Activated CD4-positive, alpha-beta T cell treated with anti-CD3 and anti-CD28 coated beads, Interleukin-2, Interleukin-6, amounts not matched to agents 100 ng/mL and 50 ng/mL, durations not matched to agents 16 hours and 8 hours (primary cell): ENCODE results near the gene SCART1.
"Not testable (repeated sequence)": the region's sequence is repeated elsewhere in the genome, so short reads cannot be mapped to it uniquely, and the experiment has no call there.

Experiments
- DNase-seq: peaks from one replicate; pipeline ENCODE4 v3.0.0-alpha.2; 2020

The SCART1 gene

GRCh38 chr10:133438711-133439273, 15.0 kb upstream of the SCART1 start:
- DNase-seq: peak; percentile 64

DNA sequence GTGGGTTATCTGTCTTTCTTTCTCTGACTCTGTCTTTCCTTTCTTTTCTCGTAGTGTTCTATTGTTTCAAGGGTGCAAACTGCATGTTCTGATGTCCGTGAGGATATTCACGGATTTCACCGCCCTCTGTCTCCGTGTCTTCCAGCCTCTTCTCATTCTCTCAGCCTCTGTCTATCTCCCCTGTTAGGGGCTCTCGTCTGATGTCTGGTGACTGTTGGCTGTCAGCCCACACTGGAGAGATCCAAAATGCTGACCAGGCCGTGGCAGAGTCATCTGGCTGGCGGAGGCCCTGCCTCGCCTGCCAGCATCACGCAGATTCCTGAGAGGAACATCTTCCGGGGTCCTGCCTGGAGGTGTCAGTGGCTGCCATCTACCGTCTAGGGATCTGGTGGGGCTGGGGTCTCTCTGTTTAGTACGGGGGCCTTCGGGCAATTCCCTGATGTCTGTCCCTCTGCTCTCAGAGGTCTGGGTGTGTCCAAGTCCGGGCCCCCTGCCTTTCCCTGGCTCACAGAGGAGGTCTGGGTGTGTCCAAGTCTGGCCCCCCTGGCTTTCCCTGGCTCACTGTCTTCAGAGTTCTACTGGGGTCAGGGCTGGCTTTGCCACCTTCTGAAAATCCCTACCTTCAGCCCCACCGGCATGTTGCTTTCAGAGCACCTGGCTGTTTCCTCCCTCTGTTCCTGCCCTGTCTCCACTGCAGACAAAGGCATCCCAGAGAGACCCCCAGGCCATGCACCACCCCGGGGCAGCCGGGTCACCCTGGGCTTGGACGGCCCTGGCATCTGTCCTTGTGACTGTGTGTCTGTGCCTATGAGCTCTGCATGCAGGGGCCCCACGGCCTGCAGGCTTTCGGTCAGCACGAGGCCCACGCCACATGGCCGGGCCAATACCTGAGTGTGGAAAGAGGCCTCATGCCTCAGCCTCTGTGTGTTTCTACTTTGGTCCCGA, 14.0 kb upstream of the SCART1 start:
- DNase-seq: no peak

DNA sequence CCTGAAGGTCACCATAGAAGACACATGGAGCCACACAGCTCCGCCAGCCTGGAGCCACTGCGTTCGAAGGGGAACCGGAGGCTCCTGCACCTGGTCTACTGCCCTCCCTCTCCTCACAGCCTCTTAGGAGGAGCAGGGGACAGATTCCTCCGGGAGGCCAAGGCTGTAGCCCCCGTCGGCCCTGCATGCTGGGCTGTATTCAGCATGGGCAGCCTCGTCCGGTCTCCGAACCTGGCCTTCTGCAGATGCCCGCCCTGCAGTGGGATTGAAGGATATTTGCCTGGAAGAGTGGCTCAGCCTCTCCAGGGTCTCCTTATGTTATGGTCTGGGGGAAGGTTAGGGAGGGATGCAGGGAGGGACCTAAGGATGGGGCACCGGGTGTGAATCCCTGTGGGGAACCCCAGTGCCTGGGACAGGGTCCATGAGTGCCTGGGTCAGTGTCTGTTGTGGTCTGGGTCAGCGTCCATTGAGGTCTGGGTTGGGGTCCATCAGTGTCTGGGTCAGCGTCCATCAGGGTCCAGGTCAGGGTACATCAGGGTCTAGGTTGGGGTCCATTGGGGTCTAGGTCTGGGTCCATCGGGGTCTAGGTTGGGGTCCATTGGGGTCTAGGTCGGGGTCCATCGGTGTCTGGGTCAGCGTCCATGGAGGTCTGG, 13.0 kb upstream of the SCART1 start:
- DNase-seq: no peak

DNA sequence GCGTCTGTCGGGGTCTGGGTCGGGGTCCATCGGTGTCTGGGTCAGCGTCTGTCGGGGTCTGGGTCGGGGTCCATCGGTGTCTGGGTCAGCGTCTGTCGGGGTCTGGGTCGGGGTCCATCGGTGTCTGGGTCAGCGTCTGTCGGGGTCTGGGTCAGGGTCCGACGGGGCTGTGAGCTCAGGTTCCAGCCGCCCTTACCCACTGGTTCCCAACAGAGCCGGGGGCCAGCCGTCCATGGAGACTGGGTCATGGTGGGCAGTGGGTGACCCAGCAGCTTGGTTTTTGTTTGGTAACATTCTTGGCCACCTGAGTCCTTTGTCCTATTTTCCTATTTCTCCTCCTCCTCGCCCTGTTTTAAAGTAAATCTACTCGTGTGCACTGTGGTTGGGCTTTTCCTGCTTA, 12.4 kb upstream of the SCART1 start:
- not testable (repeated sequence) for DNase-seq

- DNase-seq: no peak
These were observed 12.0 kb upstream of the SCART1 start for GRCh38 chr10:133441780-133442179.

GRCh38 chr10:133442191-133442966, 11.4 kb upstream of the SCART1 start:
- peak; percentile 57 for DNase-seq

GRCh38 chr10:133442967-133443924, 10.5 kb upstream of the SCART1 start:
- DNase-seq: no peak

GRCh38 chr10:133444342-133445267, 9.1 kb upstream of the SCART1 start:
- no peak for DNase-seq

GRCh38 chr10:133445268-133445732, 8.4 kb upstream of the SCART1 start:
- DNase-seq: no peak

DNA sequence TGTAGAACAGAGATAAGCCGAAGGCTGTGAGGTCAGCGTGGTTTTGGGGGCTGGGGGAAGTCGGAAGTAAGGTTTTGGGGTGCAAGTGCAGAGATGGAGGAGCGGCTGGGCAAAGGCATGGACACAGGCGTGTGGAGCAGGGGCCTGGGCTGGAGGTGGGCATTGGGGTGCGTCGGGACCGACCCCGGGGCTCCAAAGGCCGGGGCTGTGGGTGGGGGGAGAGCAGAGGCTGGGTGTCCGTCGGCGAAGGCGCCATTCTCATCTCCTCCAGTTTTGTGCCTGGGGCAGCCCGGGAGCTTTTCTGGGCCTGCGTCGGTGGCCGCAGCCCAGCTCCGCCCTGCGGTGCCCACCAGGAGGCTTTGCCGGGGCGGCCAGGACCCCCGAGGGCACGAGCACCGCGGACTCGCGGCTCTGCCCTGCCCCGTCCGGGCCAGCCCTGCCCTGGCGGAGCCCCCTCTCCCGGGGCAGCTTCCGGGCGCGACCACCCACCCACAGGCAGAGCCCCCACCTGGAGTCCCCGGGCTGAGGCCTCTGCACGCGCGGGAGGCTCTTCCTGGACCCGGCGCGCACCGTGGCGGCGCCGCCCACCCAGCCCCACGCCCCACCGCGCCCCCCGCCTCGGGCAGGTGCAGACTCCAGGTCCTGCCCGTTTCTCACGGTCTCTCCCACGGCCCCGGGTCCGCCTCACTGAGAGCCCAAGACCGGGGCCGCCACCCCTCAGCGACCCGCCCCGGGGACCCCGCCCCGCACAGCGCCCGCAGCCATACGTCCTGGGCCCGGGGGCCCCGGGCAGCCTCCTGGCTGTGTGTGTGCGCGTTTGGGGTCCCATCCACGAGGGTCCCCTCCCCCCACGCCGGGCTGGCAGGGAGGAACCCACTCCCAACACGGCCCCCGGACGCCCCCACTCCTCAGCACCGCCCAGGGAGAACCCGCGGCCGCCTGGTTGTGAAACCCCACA, 7.7 kb upstream of the SCART1 start:
- no peak for DNase-seq

DNA sequence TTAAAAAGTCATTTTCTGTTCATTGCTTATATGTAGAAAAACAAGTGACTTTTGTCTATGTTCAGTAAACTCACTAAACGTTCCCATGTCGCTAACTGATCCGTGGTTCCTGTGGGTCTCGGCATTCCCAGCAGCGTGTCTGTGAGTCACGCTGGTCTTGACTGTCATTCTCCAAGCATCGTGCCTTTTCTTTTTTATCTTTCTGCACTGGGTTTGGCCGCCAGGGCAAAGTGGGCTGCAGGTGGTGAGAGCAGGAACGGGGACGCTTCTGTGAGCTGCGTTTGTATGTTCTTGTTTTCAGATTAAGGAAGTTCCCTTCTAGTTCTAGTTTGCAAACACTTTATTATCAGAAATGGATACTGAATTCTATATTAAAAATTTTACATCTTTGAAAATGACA, 6.8 kb upstream of the SCART1 start:
- no peak for DNase-seq

DNA sequence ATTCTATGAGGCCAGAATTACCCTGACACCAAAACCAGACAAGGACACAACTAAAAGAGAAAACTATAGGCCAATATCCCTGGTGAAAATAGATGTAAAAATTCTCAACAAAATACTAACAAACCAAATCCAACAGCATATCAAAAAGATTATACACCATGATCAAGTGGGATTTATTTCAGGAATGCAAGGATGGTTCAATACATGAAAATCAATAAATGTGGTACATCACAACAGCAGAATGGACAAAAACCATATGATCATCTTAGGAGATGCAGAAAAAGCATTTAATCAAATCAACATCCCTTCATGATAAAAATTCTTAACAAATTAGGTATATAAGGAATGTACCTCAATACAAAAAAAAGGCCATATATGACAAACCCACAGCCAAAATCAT, 5.6 kb upstream of the SCART1 start:
- no peak for DNase-seq

GRCh38 chr10:133451346-133451745, 2.4 kb upstream of the SCART1 start:
- DNase-seq: no peak

DNA sequence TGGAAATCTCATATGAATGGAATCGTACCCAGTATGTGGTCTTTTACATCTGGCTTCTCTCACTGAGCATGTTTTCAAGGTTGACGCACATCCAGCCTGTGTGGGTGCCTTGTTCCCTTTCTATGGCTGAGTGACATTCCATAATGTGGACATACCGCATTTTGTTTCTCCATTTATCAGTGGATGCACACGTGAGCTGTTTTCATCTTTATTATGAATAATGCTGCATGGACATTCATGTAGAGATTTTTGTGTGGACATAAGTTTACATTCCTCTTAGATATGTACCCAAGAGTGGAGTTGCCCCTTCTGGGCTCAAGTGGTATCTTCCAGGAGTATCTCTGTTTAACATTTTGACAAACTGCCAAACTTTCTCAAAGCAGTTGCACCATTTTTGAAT, 1.3 kb upstream of the SCART1 start:
- no peak for DNase-seq

DNA sequence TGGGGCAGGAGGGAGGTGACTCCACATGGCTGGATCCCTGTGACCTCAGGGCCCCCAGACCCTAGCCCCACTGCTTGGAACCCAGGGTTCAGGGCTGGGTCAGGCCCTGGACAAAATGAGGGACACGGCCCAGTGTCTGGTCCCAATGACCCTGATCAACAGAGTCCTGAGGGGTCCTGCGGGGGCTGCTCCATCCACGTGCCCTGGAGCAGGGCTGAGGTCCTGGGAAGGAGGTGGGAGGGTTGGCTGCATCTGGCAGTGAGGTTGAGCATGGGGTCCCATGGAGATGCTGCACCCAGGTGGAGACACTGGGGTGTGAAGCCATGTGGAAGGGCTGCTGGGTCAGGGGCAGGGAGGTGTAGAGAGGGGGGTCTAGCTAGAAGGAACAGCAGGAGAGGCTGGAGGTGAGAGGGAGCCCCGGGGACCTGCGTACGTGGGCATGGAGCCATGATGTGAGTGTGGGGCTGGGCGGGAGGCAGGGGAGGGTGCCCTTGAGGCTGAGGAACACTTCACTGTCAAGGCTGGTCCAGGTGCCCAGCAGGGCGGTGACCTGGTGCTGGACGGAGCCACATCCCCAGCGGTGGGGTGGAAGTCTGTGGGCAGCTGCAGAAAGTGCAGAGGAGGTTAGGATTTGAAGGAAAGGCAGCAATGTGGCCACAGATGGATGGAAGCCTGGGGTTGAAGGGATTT, 604 bp downstream of the SCART1 start:
- DNase-seq: no peak

DNA sequence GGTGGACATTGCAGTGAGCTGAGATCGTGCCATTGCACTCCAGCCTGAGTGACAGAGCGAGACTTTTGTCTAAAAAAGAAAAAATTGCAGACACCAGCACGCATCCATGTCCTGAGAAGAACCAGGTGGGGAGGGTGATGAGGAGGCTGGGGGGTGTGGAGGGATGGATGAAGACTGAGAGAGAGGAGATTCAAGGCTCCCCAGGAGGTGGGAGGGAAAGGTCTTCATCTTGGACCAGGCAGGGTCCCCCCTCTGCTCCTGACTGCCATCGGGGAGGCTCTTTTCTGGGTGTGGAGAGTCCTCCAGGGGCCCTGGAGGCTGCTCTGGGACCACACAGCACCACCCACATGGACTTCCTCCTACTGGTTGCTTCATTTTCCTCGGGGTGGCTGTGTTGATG, 1.5 kb downstream of the SCART1 start:
- no peak for DNase-seq

GRCh38 chr10:133455611-133456031, 1.9 kb downstream of the SCART1 start:
- DNase-seq: no peak

DNA sequence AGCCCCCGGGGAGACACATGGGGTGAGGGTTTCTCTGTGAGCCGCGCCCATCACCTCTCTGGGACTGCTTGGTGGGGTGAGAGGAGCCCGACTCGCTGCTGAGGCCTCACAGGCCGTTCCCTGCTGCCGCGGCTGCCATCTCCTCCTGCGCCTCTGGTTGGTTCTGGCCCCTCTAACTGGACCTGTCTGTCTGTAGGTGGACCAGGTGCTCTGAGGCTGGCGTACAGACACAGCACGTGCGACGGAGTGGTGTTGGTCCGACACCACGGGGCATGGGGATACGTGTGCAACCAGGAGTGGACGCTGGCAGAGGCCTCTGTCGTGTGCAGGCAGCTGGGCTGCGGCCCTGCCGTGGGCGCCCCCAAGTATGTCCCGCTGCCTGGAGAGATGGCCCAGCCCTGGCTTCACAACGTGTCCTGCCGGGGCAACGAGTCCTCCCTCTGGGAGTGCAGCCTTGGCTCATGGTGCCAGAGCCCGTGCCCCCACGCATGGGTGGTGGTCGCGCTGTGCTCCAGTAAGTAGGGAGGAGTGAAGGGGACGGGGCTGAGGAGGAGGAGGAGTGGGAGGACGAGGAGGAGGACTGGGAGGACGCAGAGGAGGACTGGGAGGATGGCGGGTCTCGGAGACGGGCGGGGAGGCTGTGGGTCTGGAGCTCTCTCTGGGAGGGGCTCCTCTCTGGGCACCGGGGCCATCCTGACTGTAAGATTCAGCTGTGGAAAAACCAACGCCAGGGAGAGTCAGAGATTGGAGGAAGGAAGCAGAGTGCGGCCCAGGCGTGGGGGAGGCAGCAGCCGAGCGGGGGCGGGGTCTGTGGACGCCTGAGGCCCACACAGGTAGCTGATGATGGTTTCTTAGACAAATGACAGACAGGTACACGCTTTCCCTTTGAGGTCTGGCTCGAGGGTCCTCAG, 2.6 kb downstream of the SCART1 start:
- DNase-seq: no peak
